HG03159 (cell line): ENCODE measurements around the gene MAF.

ENCODE experiments used
- ATAC-seq: cut with Tn5 transposase; IDR thresholded peaks from one replicate; pipeline ENCODE4 v1.9.1; 2021; ENCODE audit warnings: mild to moderate bottlenecking, moderate library complexity; ENCODE audit not compliant: unreplicated experiment

Gene MAF

GRCh38 chr16:79592186-79592585 lies 8.4 kb downstream of the MAF start:
- no peak for ATAC-seq

GRCh38 chr16:79589601-79590102 lies 10.9 kb downstream of the MAF start:
- no peak for ATAC-seq

GRCh38 chr16:79587897-79588296 lies 12.6 kb downstream of the MAF start:
- ATAC-seq, result no peak

DNA sequence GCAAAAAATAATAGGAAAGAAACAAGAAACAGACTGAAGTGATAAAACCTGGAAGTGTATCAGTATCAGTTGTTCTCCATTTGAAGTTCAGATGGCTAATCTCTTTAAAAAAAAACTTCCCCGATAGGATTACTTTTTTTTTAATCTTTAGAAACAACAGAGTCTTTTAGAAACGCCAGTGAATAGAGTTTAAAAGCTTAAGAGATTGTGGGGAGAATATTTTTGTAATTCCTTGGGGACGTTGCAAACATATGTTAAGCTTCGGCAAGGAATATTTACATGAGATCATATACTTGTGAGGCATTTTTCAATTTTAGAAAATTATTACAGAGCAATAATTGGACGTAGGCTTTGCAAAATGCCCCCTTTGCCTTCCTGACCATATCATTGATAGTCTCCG lies 13.2 kb downstream of the MAF start:
- no peak for ATAC-seq

- ATAC-seq, result no peak
Measured at GRCh38 chr16:79582789-79583188, 17.7 kb downstream of the MAF start.

GRCh38 chr16:79580453-79581191 lies 19.9 kb downstream of the MAF start:
- no peak for ATAC-seq

GRCh38 chr16:79576602-79577001 lies 23.9 kb downstream of the MAF start:
- ATAC-seq, result no peak

- ATAC-seq, result no peak
Measured at GRCh38 chr16:79573884-79574283, 26.7 kb downstream of the MAF start.

GRCh38 chr16:79573071-79573470 lies 27.5 kb downstream of the MAF start:
- no peak for ATAC-seq

DNA sequence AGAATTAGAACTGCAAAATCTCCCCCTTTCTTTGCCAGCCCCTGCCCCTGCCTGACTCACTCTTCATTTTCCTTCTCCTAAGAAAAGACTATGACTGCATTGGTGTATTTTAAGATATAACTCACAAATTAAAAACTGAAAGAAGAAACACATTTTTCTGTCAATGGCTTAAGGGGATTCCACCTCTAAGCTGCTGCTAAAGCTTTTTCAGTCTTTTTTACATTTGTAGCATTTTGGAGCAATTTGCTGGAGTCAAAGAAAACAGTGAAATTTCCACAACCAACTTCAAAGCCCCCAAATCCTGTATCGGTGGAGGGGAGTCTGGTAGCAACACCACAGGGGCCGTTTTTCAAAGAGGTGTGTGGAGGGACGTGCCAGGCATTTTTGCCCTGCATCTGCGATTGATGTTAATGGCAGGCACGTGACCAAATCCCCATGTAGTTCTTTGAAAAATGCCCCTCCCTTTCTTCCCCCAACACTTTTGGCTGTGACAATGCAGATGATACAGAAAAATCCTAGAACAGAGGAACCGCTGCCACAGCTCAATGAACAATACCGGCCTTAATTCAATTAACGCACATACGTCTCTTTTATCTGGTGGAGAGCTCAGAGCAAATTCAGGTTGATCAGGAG lies 28.5 kb downstream of the MAF start:
- no peak for ATAC-seq

DNA sequence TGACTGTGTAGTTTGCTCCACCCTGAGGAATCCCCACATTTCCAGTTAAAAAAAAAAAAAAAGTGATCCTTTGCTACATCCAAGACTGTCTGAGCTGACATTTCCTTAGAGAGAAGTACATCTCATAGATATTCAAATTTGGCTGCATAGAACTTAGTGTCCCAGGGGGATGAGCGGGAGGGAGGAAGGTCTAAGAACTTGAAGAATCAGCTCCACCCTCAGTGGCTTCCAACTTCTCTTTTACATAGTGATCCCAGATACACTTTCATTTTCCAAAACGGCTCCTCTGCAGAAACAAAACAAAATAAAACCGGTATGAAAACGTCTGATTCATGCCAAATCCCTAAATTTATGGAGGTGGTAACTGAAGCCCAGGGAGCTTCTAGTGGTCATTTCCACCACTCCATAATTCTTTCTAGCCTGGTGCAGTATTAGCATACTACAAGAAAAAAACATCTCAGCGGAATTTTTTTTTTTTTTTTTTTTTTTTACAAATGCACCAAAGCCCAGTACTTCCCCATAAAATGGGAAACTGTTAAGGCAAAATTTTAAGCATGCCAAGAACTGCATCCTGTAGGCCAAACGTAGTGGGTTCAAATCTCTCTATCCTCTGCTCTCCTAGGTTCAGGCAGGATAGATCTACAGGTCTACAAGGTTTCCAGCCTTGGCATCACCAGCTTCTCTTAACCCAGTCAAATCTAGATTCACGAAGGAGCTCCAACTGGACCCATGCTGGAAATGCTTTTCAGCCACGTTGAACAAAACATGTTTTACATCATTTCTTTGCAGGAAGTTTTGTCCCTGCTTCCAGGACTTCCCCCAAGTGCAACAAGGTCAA lies 29.3 kb downstream of the MAF start:
- no peak for ATAC-seq

- ATAC-seq, result no peak
Measured at GRCh38 chr16:79564671-79565107, 35.8 kb downstream of the MAF start.

GRCh38 chr16:79563921-79564320 lies 36.6 kb downstream of the MAF start:
- ATAC-seq, result no peak

DNA sequence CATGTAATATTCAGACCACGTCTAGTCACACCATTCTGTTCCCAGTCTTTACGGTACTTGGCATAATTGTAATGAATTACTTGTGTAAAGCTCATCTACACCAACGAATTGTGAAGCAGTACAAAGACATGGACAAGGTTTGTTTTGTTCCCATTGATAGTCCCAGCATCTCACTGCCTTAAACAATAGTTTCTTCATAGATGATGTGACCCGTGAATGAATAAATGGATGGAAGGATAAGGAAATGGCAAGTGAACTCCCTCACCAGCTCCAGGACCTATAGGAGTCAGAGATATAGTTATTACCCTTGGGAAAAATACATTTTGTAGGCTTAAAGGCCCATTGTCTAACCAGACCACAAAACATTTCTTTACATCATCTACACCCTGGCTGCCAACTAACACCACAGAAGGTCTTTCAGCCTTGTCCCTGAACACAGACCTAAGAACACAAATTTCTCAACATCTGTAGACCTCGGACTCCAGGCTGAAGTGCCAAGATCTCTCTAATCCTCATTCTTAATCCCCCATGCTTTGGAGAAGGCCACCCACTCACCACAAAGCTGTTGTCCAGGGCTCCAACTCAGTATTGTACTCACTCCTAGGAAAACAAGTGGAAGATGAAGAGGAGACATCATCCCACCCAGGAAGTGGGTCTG lies 38.2 kb downstream of the MAF start:
- ATAC-seq, result no peak

DNA sequence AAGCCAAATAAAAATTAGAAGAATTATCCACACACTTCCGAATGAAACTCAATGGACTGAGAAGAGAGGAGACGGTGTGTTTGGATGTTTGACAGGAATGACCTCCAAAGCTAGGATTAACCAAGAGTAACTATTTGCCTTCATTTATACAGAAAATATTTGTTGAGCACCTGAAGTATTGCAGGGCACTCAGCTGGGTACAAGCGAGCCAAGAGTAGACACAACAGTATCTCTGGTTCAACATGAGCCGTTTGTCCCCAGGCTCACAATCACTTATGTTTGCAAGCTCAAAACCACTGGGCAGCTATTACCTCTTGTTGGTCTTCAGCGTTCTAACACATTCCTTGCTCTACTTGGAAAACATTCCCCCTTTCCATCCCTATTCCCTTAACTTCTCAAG lies 38.8 kb downstream of the MAF start:
- ATAC-seq, result no peak

DNA sequence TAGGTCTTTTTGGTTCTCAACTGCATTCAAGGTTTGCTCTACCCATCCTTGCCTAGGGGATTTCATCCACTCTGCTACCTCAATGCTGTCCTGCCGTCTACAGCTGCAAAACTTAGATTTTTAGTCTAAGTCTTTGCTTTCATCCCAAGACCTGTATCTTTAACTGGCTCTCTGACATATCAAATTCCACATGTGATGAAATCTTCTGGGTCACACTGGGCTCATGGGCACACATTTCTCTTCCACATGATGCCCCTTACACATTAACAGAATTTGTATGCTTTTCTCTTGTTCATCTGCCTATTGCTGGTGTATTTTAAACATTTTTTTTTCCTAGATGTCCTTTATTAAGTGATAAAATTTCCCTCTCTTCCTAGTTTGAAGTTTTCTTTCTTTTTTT lies 39.6 kb downstream of the MAF start:
- no peak for ATAC-seq

- ATAC-seq, result no peak
Measured at GRCh38 chr16:79560318-79560717, 40.2 kb downstream of the MAF start.

- no peak for ATAC-seq
Measured at GRCh38 chr16:79559532-79559931, 41.0 kb downstream of the MAF start.

GRCh38 chr16:79557421-79557820 lies 43.1 kb downstream of the MAF start:
- ATAC-seq, result no peak

DNA sequence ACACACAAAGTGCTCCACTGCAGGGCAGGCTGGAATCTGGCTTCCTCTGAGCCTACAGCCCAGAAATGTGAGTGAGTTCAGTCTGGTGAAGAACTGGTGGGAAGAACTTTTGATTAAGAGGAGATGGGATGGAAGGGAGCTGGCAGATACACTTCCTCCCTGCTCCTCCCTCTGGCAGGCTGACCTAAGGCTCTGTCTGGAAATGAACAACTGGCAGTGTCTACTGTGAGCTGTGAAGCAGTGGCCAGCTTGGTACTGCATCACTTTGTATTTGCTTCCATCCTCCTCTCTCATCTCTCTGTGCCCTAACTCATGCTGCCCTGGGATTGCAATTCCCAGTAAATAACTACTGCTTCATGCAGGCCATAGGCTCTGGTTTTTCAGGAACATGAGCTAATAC lies 45.6 kb downstream of the MAF start:
- no peak for ATAC-seq

GRCh38 chr16:79550373-79550772 lies 50.2 kb downstream of the MAF start:
- ATAC-seq, result no peak
